Measurements from ENCODE around the gene MTA1. TPM values are rescaled to one million over a fixed set of nuclear protein-coding genes. Genes with fewer than 3 reads are reported as not detected.

The MTA1 gene
- total RNA-seq, 6 donors from 2014 or later, result 64.8 to 315 (median 94.9) TPM

GRCh38 chr14:105398726-105399465, 20.7 kb upstream of the MTA1 start:
- TF ChIP-seq POLR2AphosphoS5 (IDR thresholded peaks at IDR 0.05), result no peak
- TF ChIP-seq EP300 (IDR thresholded peaks at IDR 0.05), result no peak
- TF ChIP-seq CTCF (IDR thresholded peaks at IDR 0.05), result no peak
- TF ChIP-seq POLR2A (IDR thresholded peaks at IDR 0.05), result no peak
- peaks cover 0 to 18% (median 2%) of the 10 kb centered on the region in 4 donors for H3K36me3 ChIP-seq
- H3K9me3 ChIP-seq, result no peaks in the 10 kb centered on the region
- DNase-seq (no peak), ATAC-seq (ENCODE audit: low FRiP score in 2 of 2) (peak; percentile 34 to 70)
- no peaks in the 10 kb centered on the region for H3K27me3 ChIP-seq
- 35 to 51% methylated on average over 15 to 28 of the region's 41 CpGs for WGBS, 2 donors
- peak overlapping the region; percentile 89 to 95 (median 94) for H3K4me3 ChIP-seq
- H3K4me1 ChIP-seq, result peaks cover 16 to 22% (median 17%) of the 10 kb centered on the region in 4 donors
- peak overlapping the region; percentile 85 to 93 (median 92) for H3K27ac ChIP-seq

- 80 to 90% methylated on average over 3 to 5 of the region's 8 CpGs for WGBS, 2 donors
- Histone ChIP-seq H3K9me3 (no peaks in the 10 kb centered on the region), H3K4me1 (peaks cover 16 to 22% (median 17%) of the 10 kb centered on the region in 4 donors), H3K27ac (peak overlapping the region in 1 of 4 donors; percentile 91), H3K4me3 (peak overlapping the region in 3 of 4 donors; percentile 93 to 95 (median 94)), H3K27me3 (no peaks in the 10 kb centered on the region), H3K36me3 (peaks cover 0 to 17% (median 2%) of the 10 kb centered on the region in 4 donors)
- TF ChIP-seq POLR2A (IDR thresholded peaks at IDR 0.05) (no peak), POLR2AphosphoS5 (IDR thresholded peaks at IDR 0.05) (no peak), EP300 (IDR thresholded peaks at IDR 0.05) (no peak), CTCF (IDR thresholded peaks at IDR 0.05) (no peak)
- ATAC-seq (ENCODE audit: low FRiP score in 2 of 2), result no peak
- no peak for DNase-seq
These were observed 20.2 kb upstream of the MTA1 start for GRCh38 chr14:105399466-105399775.

GRCh38 chr14:105400016-105400415, 19.6 kb upstream of the MTA1 start:
- Histone ChIP-seq H3K27ac (no peak overlapping the region), H3K27me3 (no peaks in the 10 kb centered on the region), H3K36me3 (peaks cover 0 to 12% (median 2%) of the 10 kb centered on the region in 4 donors), H3K4me3 (peak overlapping the region in 1 of 4 donors; percentile 95), H3K4me1 (peaks cover 16 to 22% (median 17%) of the 10 kb centered on the region in 4 donors), H3K9me3 (no peaks in the 10 kb centered on the region)
- ATAC-seq (ENCODE audit: low FRiP score in 2 of 2) (no peak), DNase-seq (no peak)
- 98 to 100% methylated on average over 3 to 9 of the region's 9 CpGs for WGBS, 2 donors
- TF ChIP-seq EP300 (IDR thresholded peaks at IDR 0.05), result no peak
- TF ChIP-seq POLR2AphosphoS5 (IDR thresholded peaks at IDR 0.05), result no peak
- no peak for TF ChIP-seq CTCF (IDR thresholded peaks at IDR 0.05)
- no peak for TF ChIP-seq POLR2A (IDR thresholded peaks at IDR 0.05)

GRCh38 chr14:105401699-105402098, 17.9 kb upstream of the MTA1 start:
- ATAC-seq (ENCODE audit: low FRiP score in 2 of 2), result no peak
- Histone ChIP-seq H3K4me1 (peaks cover 16 to 22% (median 17%) of the 10 kb centered on the region in 4 donors), H3K36me3 (peaks cover 0 to 9% (median 2%) of the 10 kb centered on the region in 4 donors), H3K27me3 (no peaks in the 10 kb centered on the region), H3K4me3 (no peak overlapping the region), H3K27ac (no peak overlapping the region), H3K9me3 (no peaks in the 10 kb centered on the region)
- no peak for DNase-seq
- no peak for TF ChIP-seq POLR2A (IDR thresholded peaks at IDR 0.05)
- TF ChIP-seq POLR2AphosphoS5 (IDR thresholded peaks at IDR 0.05), result no peak
- no peak for TF ChIP-seq CTCF (IDR thresholded peaks at IDR 0.05)
- TF ChIP-seq EP300 (IDR thresholded peaks at IDR 0.05), result no peak
- WGBS, 2 donors, result 96 to 99% methylated on average over 9 of the region's 9 CpGs

Measured in upper lobe of left lung (tissue), 6 donors.